ENCODE data around the gene RSRC1. TPM values are rescaled to one million over a fixed set of nuclear protein-coding genes. Genes with fewer than 3 reads are reported as not detected.
"Not testable (repeated sequence)": the region's sequence is repeated elsewhere in the genome, so short reads cannot be mapped to it uniquely, and the experiment has no call there.

The RSRC1 gene
- total and polyA plus RNA-seq, 5 donors from 2014 or later = 25.8 to 35.7 (median 30.1) TPM

- Histone ChIP-seq H3K9me3 (ENCODE audit: control insufficient read depth in 2 of 2, low read length in 2 of 2) (no peaks in the 10 kb centered on the region), H3K4me3 (ENCODE audit: low read depth, low read length) (no peak overlapping the region), H3K36me3 (ENCODE audit: control insufficient read depth, insufficient read depth, low read length) (peaks cover 9% of the 10 kb centered on the region), H3K27ac (ENCODE audit: insufficient read depth, low read length, poor library complexity, severe bottlenecking) (no peak overlapping the region), H3K4me1 (ENCODE audit: control insufficient read depth, insufficient read depth, low read length, poor library complexity, severe bottlenecking) (no peaks in the 10 kb centered on the region), H3K27me3 (ENCODE audit: control insufficient read depth, insufficient read depth, low read length) (no peaks in the 10 kb centered on the region)
- no peak for ATAC-seq (ENCODE audit: low read depth in 2 of 2)
- H3K4me3 Mint-ChIP-seq = peak overlapping the region in 1 of 4 donors; percentile 38
- no peaks in the 10 kb centered on the region for H3K9me3 Mint-ChIP-seq
- H3K4me1 Mint-ChIP-seq = no peaks in the 10 kb centered on the region
- H3K27ac Mint-ChIP-seq = no peak overlapping the region
- peaks cover 9% of the 10 kb centered on the region for H3K36me3 Mint-ChIP-seq
- H3K27me3 Mint-ChIP-seq = no peaks in the 10 kb centered on the region
- no peak for DNase-seq
Measured at GRCh38 chr3:158540066-158540465, 430.2 kb downstream of the RSRC1 start.

- no peak overlapping the region for H3K4me3 ChIP-seq (ENCODE audit: low read depth, low read length)
- no peak overlapping the region for H3K27ac Mint-ChIP-seq
- H3K4me3 Mint-ChIP-seq = no peak overlapping the region
- no peak overlapping the region for H3K27ac ChIP-seq (ENCODE audit: insufficient read depth, low read length, poor library complexity, severe bottlenecking)
- no peaks in the 10 kb centered on the region for H3K4me1 ChIP-seq (ENCODE audit: control insufficient read depth, insufficient read depth, low read length, poor library complexity, severe bottlenecking)
- H3K27me3 ChIP-seq (ENCODE audit: control insufficient read depth, insufficient read depth, low read length) = no peaks in the 10 kb centered on the region
- no peaks in the 10 kb centered on the region for H3K9me3 Mint-ChIP-seq
- DNase-seq (no peak), ATAC-seq (ENCODE audit: low read depth in 2 of 2) (no peak)
- no peaks in the 10 kb centered on the region for H3K27me3 Mint-ChIP-seq
- H3K4me1 Mint-ChIP-seq = no peaks in the 10 kb centered on the region
- peaks cover 17% of the 10 kb centered on the region for H3K36me3 Mint-ChIP-seq
- H3K36me3 ChIP-seq (ENCODE audit: control insufficient read depth, insufficient read depth, low read length) = peaks cover 4% of the 10 kb centered on the region
- no peaks in the 10 kb centered on the region for H3K9me3 ChIP-seq (ENCODE audit: control insufficient read depth in 2 of 2, low read length in 2 of 2)
Measured at GRCh38 chr3:158548691-158549090, 438.8 kb downstream of the RSRC1 start.

- H3K4me1 ChIP-seq (ENCODE audit: control insufficient read depth, insufficient read depth, low read length, poor library complexity, severe bottlenecking); H3K4me1 Mint-ChIP-seq; H3K4me3 Mint-ChIP-seq: not testable (repeated sequence)
Measured at GRCh38 chr3:158549938-158550337, 440.0 kb downstream of the RSRC1 start.

GRCh38 chr3:158552124-158552523 is 442.2 kb downstream of the RSRC1 start:
- Histone ChIP-seq H3K27me3 (ENCODE audit: control insufficient read depth, insufficient read depth, low read length) (no peaks in the 10 kb centered on the region), H3K36me3 (ENCODE audit: control insufficient read depth, insufficient read depth, low read length) (no peaks in the 10 kb centered on the region), H3K4me3 (ENCODE audit: low read depth, low read length) (no peak overlapping the region), H3K4me1 (ENCODE audit: control insufficient read depth, insufficient read depth, low read length, poor library complexity, severe bottlenecking) (no peaks in the 10 kb centered on the region), H3K27ac (ENCODE audit: insufficient read depth, low read length, poor library complexity, severe bottlenecking) (no peak overlapping the region), H3K9me3 (ENCODE audit: control insufficient read depth in 2 of 2, low read length in 2 of 2) (no peaks in the 10 kb centered on the region)
- H3K4me3 Mint-ChIP-seq = no peak overlapping the region
- no peak for DNase-seq
- H3K9me3 Mint-ChIP-seq = peaks cover 0 to 1% (median 0%) of the 10 kb centered on the region in 7 donors
- no peak overlapping the region for H3K27ac Mint-ChIP-seq
- H3K36me3 Mint-ChIP-seq = peaks cover 10% of the 10 kb centered on the region
- peaks cover 2% of the 10 kb centered on the region for H3K27me3 Mint-ChIP-seq
- H3K4me1 Mint-ChIP-seq = no peaks in the 10 kb centered on the region
- no peak for ATAC-seq (ENCODE audit: low read depth in 2 of 2)

More at GRCh38 chr3:158549938-158550337, 440.0 kb downstream of the RSRC1 start:
- not testable (repeated sequence) for H3K27me3 Mint-ChIP-seq; H3K27ac Mint-ChIP-seq; H3K4me3 ChIP-seq (ENCODE audit: low read depth, low read length); H3K9me3 Mint-ChIP-seq; H3K9me3 ChIP-seq (ENCODE audit: control insufficient read depth in 2 of 2, low read length in 2 of 2); DNase-seq; H3K27ac ChIP-seq (ENCODE audit: insufficient read depth, low read length, poor library complexity, severe bottlenecking); H3K27me3 ChIP-seq (ENCODE audit: control insufficient read depth, insufficient read depth, low read length); ATAC-seq (ENCODE audit: low read depth in 2 of 2); H3K36me3 ChIP-seq (ENCODE audit: control insufficient read depth, insufficient read depth, low read length)
- peaks cover 13% of the 10 kb centered on the region for H3K36me3 Mint-ChIP-seq

- Histone ChIP-seq H3K27ac (ENCODE audit: insufficient read depth, low read length, poor library complexity, severe bottlenecking) (no peak overlapping the region), H3K4me3 (ENCODE audit: low read depth, low read length) (no peak overlapping the region), H3K36me3 (ENCODE audit: control insufficient read depth, insufficient read depth, low read length) (no peaks in the 10 kb centered on the region), H3K27me3 (ENCODE audit: control insufficient read depth, insufficient read depth, low read length) (no peaks in the 10 kb centered on the region), H3K4me1 (ENCODE audit: control insufficient read depth, insufficient read depth, low read length, poor library complexity, severe bottlenecking) (no peaks in the 10 kb centered on the region), H3K9me3 (ENCODE audit: control insufficient read depth in 2 of 2, low read length in 2 of 2) (no peaks in the 10 kb centered on the region)
- Mint-ChIP-seq H3K27ac (no peak overlapping the region), H3K9me3 (peaks cover 0 to 5% (median 0%) of the 10 kb centered on the region in 7 donors), H3K36me3 (no peaks in the 10 kb centered on the region), H3K27me3 (peaks cover 22% of the 10 kb centered on the region), H3K4me1 (no peaks in the 10 kb centered on the region), H3K4me3 (no peak overlapping the region)
- ATAC-seq (ENCODE audit: low read depth in 2 of 2) (no peak), DNase-seq (no peak)
Measured at GRCh38 chr3:158559504-158559903, 449.6 kb downstream of the RSRC1 start.

- Mint-ChIP-seq H3K27me3 (peaks cover 22% of the 10 kb centered on the region), H3K36me3 (no peaks in the 10 kb centered on the region), H3K27ac (no peak overlapping the region), H3K4me1 (no peaks in the 10 kb centered on the region), H3K9me3 (peaks cover 0 to 7% (median 2%) of the 10 kb centered on the region in 7 donors), H3K4me3 (no peak overlapping the region)
- H3K27me3 ChIP-seq (ENCODE audit: control insufficient read depth, insufficient read depth, low read length) = no peaks in the 10 kb centered on the region
- DNase-seq (no peak), ATAC-seq (ENCODE audit: low read depth in 2 of 2) (no peak)
- H3K27ac ChIP-seq (ENCODE audit: insufficient read depth, low read length, poor library complexity, severe bottlenecking) = no peak overlapping the region
- H3K36me3 ChIP-seq (ENCODE audit: control insufficient read depth, insufficient read depth, low read length) = no peaks in the 10 kb centered on the region
- no peaks in the 10 kb centered on the region for H3K9me3 ChIP-seq (ENCODE audit: control insufficient read depth in 2 of 2, low read length in 2 of 2)
- no peaks in the 10 kb centered on the region for H3K4me1 ChIP-seq (ENCODE audit: control insufficient read depth, insufficient read depth, low read length, poor library complexity, severe bottlenecking)
- no peak overlapping the region for H3K4me3 ChIP-seq (ENCODE audit: low read depth, low read length)
Measured at GRCh38 chr3:158560979-158561378, 451.1 kb downstream of the RSRC1 start.

- no peak overlapping the region for H3K4me3 ChIP-seq (ENCODE audit: low read depth, low read length)
- Mint-ChIP-seq H3K4me3 (no peak overlapping the region), H3K27ac (no peak overlapping the region)
Measured at GRCh38 chr3:158562674-158563073, 452.8 kb downstream of the RSRC1 start.

GRCh38 chr3:158563076-158563475 is 453.2 kb downstream of the RSRC1 start:
- H3K9me3 Mint-ChIP-seq = peaks cover 0 to 6% (median 3%) of the 10 kb centered on the region in 7 donors
- no peak overlapping the region for H3K27ac Mint-ChIP-seq
- Histone ChIP-seq H3K4me1 (ENCODE audit: control insufficient read depth, insufficient read depth, low read length, poor library complexity, severe bottlenecking) (no peaks in the 10 kb centered on the region), H3K36me3 (ENCODE audit: control insufficient read depth, insufficient read depth, low read length) (no peaks in the 10 kb centered on the region), H3K9me3 (ENCODE audit: control insufficient read depth in 2 of 2, low read length in 2 of 2) (no peaks in the 10 kb centered on the region), H3K27ac (ENCODE audit: insufficient read depth, low read length, poor library complexity, severe bottlenecking) (no peak overlapping the region), H3K27me3 (ENCODE audit: control insufficient read depth, insufficient read depth, low read length) (no peaks in the 10 kb centered on the region), H3K4me3 (ENCODE audit: low read depth, low read length) (no peak overlapping the region)
- H3K27me3 Mint-ChIP-seq = peaks cover 17% of the 10 kb centered on the region
- no peak for DNase-seq
- H3K4me1 Mint-ChIP-seq = no peaks in the 10 kb centered on the region
- no peak overlapping the region for H3K4me3 Mint-ChIP-seq
- no peak for ATAC-seq (ENCODE audit: low read depth in 2 of 2)
- H3K36me3 Mint-ChIP-seq = no peaks in the 10 kb centered on the region

More at GRCh38 chr3:158562674-158563073, 452.8 kb downstream of the RSRC1 start:
- H3K36me3 Mint-ChIP-seq = no peaks in the 10 kb centered on the region
- no peaks in the 10 kb centered on the region for H3K4me1 Mint-ChIP-seq
- ATAC-seq (ENCODE audit: low read depth in 2 of 2) (no peak), DNase-seq (no peak)
- peaks cover 0 to 6% (median 3%) of the 10 kb centered on the region in 7 donors for H3K9me3 Mint-ChIP-seq
- Histone ChIP-seq H3K4me1 (ENCODE audit: control insufficient read depth, insufficient read depth, low read length, poor library complexity, severe bottlenecking) (no peaks in the 10 kb centered on the region), H3K27me3 (ENCODE audit: control insufficient read depth, insufficient read depth, low read length) (no peaks in the 10 kb centered on the region), H3K36me3 (ENCODE audit: control insufficient read depth, insufficient read depth, low read length) (no peaks in the 10 kb centered on the region), H3K9me3 (ENCODE audit: control insufficient read depth in 2 of 2, low read length in 2 of 2) (no peaks in the 10 kb centered on the region), H3K27ac (ENCODE audit: insufficient read depth, low read length, poor library complexity, severe bottlenecking) (no peak overlapping the region)
- peaks cover 17% of the 10 kb centered on the region for H3K27me3 Mint-ChIP-seq
